Stimulated activated CD8-positive, alpha-beta memory T cell treated with anti-CD3 and anti-CD28 coated beads, Interleukin-4, amount 100 ng/mL, for 4 hours (primary cell): ENCODE measurements around the gene BSND.

Experiments used
- DNase-seq, 2 donors: peaks; one replicate each; pipeline ENCODE4 v3.0.0-alpha.2; 2020; ENCODE audit warnings: low read depth in 2 of 2, low spot score in 1 of 2

BSND gene

DNA sequence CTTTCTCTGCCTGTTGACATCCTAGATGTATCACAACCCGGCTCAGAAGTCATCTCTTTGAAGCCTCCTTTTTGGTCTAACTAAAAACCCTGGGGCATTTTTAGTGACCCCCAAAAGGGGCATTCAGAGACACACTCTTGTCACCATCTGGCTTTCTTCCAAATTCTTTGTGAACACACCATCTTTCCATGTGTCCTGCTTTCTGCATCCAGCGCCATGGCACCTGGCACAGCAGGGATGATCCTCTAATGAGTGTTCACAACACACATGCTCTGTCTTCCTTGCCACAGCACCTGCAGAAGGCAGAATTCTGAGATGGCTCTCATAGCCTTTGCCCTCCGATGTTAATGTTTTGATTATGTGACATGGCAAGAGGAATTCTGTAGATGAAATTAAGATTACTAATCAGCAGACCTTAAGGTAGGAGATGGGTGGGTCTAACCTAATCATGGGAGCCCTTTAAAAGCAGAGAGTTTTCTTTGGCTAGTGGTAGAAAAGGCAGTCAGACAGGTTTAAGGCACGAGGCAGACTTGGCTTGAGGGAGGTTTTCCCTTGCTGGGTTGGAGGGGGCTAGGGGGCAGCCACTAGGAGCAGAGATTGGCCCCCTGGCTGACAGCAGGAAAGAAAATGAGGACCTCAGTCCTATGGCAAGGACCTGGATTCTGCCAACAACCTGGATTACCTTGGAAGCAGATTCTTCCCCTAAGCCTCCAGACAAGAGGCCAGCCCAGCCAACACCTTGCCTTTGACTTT lies 23.2 kb upstream of the BSND start:
- no peak for DNase-seq

DNA sequence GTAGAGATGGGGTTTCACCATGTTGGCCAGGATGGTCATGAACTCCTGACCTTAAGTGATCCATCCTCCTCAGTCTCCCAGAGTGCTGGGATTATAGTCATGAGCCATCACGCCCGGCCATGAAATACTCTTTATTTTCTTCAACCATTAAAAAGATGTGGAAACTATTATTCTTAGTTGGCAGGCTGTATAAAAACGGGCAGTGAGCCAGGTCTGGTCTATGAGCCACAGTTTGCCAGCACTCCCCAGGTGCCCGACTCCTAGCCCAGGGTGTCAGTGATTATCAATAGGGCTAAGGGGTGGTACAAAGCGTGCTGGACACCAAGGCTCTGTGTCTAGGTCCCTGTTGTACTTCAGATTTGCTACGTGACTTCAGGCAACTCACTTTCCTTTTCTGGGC lies 22.0 kb upstream of the BSND start:
- DNase-seq, result no peak

DNA sequence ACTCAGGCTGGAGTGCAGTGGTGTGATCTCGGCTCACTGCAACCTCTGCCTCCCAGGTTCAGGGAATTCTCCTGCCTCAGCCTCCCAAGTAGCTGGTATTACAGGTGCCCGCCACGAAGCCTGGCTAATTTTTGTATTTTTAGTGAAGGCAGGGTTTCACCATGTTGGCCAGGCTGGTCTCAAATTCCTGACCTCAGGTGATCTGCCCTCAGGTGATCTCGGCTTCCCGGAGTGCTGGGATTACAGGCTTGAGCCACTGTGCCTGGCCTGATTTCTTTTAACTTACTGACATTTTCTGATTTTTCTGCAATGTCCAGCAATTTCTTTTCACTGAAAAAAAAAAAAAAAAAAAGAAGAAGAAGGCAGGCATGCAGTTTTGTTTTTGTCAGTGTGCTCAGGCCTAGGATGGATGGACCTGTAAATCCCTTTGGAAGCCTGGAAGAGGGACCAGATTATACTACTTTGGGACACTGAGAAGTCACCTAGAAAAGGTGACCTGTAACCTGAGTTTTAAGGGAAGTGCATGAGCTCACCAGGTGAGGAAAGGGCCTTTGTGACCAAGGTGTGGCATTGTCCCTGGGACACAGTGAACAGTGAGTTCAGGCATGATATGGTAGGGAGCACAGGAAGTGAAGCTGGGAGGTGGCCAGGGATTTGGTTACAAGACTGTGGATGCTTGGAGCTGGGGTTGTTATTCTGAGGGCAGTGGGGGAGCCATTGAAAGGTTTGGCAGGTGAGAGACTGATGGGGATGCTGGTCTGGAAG lies 21.0 kb upstream of the BSND start:
- no peak for DNase-seq

DNA sequence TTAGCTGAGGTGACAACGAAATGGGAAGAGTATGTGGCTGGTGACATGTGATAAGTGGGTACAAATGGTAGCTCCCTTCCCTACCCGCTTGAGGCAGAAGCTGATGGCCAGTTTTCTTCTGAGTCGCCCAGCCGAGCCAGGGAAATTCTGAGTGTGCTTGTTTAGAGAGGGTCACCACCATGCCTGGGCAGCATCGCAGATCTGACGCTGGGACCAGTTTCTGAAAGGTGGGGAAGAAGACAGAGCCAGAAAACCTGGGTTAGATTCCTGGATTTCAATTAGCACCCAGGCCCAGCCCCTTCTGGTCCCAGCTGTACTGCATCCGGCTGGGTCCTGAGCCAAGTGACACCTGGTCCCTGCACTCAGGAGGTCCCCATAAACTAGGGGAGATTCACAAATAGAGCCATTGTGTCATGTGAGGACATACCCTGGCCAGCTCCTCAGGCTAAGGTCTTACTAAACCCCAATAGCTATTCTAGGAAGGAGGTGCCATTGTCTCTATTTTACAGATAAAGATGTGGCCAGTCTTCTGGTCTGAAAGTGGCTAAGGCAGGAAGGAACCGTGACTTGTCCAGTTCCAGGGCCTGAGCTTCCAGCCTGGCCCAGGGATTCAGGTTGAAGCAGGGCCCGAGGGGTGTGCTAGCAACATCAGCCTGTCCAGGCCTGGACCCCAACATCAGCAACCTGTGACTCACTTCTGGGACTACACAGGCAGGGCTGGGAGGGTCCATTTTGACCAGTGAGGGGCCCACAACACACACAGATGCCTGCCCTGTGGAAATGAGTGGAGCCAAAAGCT lies 20.0 kb upstream of the BSND start:
- DNase-seq, result no peak

DNA sequence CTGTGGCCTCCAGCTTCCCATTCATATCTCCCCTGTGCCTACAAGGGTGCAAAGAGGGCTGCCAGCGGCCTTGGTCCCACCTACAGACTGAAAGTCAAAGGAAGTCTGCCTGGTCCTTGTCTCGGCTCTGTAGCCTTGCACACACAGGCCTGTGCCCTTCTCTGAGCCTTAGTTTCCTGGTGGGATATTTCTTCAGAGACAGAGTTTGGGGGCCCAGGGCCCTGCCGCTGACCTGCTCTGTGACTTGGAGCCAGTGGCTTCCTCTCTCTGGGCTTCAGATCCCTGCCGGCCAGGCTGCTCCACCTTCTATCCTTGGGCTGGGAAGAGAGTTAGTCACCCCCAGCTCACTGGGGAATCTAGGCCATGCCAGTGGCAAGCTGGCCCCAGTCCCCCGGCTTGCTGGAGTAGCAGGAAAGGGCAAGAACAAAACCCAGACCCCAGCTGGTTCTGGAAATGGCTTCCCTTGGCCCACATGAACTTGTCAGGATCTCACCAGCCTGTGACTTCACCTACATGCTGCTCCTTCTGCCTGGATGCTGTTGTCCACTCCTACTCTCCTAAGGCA lies 19.3 kb upstream of the BSND start:
- no peak for DNase-seq

DNA sequence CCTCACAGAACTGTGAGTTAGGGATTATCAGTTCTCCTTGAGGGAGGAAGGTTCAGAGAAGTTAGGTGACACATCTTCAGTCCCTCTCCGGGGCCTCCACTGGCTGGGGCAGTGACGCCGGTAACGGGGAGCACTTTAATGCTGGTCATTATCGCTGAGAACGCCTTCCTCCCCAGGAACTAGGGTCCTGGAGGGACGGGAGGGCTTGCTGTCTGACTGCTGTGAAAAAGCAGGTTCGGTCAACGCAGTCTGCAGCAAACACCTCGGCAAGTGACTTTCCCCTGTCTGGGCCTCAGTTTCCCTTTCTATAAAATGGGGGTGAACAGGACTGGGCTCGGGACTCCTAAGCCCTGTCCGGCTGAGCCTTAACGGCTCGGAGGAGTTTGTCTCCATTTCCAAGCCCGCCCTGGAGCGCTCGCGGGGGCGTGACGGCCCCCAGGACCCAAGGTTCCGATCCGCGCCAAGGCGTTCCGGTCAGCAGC lies 18.6 kb upstream of the BSND start:
- DNase-seq, result no peak

DNA sequence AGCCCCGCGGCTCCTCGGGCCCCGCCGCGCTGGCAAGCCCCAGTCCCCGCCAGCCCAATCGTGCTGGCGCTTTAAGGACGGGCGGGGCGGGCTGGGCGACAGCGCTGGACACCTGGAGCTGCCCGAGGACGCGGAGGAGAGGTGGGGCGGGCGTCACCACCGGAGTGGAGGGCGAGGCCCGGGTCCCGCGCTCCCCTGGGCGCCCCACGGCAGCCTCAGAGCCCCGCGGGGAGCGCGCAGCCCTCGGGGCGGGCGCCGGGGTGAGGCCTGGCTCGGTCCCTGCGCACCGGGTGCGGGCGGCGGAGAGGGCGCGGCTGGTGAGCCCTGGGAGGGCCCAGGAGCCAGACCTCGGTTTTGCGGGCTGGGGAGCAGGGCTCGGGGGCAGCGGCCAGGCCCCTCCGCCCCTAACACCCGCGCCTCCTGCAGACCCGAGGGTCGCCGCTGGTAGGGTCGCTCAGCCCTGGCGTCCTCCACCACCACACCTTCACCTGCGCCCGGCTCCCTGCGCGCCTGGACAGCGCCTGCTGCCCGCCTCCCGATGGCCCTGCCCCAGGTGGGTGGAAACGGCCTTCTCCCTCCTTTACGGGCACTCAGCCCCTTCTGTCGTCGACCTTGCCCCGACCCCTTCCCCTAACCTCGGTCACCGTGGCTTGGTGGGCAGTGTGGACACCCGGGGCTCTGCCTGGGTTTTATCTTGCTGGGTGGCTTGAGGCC lies 18.0 kb upstream of the BSND start, which contains the start of gene TMEM61:
TMEM61 (plus strand) TSS at position 101 of the 714 bp plus-strand sequence; CDS start at position 539, 438 bp downstream.
- no peak for DNase-seq

DNA sequence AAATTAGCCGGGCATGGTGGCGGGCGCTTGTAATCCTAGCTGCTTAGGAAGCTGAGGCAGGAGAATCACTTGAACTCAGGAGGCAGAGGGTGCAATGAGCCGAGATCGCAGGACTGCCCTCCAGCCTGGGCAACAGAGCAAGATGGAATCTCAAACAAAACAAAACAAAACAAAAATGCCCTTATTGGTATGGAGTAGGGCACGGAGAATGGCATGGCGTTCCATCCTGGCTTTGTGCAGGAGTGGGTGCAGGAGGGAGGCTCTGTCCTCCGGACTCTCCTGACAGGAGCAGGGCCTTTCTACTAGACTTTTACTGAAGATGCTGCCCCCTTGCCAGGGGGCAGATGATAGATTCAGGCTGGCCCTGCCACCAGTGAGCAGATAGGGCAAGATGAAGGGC lies 17.3 kb upstream of the BSND start:
- no peak for DNase-seq

DNA sequence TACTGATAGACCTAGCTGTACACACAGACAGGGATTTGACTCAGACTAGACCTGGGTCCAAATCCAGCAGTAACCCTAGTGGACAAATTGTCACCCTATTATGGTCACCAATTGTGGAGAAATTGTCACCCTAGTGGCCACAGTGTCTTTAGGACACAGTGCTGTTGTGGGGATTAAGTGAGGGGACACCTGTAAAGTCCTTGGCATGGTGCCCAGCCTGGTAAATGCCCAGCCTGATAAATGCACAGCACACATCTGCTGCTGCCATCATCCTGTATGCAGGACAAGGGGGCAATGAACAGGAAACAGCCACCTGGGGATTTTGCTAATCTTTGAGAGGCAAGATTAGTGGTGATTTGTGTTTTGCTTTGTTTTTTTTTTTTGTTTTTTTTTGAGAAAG lies 16.0 kb upstream of the BSND start:
- no peak for DNase-seq

DNA sequence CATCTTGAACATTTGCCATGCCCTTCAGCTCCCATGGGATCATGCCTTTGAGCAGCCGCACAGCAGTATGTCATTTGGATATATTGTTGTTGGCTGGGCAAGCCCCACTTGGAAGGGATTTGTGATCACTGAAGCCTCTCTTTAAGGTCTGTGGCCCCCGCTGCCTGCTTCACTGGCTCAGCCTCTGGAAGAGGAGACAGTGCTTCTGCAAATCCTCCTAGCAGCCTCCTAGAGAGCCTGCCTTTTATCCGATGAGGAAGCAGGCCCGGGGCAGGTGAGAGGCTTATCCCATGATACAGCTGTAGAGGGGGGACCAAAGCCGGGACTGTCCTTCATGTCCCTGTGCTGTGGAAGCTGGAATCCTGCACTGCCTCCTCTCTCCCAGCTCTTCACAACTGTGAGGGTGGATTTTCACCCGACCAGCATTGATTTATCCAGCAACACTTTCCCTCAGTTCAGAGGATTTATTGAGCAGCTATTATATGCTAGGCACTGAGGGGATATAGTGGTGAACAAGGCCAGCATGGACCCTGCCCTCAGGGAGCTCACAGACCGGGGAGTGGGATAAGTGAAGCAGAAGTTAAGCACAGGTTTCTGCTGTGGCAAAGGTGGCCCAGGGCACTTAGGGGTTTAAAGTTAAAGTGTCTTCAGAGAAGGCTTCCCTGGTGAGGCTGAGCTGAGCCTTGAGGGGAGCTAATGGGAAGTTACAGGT lies 14.4 kb upstream of the BSND start:
- no peak for DNase-seq

DNA sequence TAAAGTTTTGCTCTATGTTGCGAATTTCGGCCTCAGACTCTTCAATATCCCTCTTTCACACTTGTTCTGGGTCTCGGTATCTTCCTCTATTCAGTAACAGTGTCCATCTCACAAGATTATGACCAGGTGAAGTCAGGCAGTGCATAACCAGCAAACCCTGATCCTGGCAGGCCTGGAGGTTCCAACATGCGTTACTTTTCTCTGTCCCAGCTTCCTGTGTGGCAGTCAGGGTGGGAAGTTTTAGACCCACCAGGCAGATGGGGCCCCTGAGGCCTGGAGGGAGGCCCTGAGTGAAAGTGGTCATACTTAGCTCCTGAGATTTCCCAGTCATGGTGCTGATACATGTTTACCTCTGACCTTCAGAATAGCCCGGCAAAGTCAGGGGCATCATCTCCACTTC lies 13.2 kb upstream of the BSND start:
- no peak for DNase-seq

DNA sequence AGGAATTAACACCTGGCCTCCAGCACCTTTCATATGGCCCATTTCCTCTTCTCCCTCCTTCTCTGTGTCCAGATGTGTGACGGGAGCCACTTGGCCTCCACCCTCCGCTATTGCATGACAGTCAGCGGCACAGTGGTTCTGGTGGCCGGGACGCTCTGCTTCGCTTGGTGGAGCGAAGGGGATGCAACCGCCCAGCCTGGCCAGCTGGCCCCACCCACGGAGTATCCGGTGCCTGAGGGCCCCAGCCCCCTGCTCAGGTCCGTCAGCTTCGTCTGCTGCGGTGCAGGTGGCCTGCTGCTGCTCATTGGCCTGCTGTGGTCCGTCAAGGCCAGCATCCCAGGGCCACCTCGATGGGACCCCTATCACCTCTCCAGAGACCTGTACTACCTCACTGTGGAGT lies 12.7 kb upstream of the BSND start:
- DNase-seq, result no peak

DNA sequence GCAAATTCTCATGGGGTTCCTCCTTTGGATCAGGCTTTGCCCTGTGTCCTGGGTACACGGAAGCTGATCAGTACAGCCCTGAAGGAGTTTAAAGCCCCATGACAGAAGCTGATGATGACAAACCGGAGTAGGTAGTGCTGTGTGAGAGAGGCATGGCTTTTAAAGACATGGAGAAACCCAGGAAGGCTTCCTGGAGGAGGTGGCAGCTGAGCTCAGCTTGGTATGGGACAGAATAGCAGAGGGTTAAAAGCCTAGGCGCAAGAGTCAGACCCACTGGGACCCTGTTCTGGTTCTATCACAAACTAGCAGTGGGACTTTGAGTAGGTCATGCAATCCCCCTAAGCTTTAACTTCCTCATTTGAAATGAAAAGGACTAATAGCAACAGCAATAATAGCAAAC lies 12.2 kb upstream of the BSND start:
- no peak for DNase-seq

DNA sequence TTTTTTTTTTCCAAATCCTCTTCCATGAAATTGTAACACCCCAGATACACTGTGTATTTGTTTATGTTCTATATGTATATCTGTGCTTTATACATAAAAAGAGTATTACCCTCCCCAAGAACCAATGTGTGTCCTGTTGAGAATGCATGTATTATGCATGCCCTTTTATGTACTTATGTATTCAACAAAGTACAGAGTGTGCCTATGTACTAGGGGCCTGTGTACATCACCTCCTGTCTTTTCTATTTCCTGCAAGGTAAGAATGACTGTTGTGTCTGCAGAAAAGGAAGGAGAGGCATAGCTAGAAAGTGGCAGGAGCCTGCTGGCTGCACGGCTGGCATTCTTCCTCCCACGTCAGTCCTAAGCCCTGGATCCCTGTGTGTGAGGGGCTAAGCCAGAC lies 11.3 kb upstream of the BSND start:
- no peak for DNase-seq

DNA sequence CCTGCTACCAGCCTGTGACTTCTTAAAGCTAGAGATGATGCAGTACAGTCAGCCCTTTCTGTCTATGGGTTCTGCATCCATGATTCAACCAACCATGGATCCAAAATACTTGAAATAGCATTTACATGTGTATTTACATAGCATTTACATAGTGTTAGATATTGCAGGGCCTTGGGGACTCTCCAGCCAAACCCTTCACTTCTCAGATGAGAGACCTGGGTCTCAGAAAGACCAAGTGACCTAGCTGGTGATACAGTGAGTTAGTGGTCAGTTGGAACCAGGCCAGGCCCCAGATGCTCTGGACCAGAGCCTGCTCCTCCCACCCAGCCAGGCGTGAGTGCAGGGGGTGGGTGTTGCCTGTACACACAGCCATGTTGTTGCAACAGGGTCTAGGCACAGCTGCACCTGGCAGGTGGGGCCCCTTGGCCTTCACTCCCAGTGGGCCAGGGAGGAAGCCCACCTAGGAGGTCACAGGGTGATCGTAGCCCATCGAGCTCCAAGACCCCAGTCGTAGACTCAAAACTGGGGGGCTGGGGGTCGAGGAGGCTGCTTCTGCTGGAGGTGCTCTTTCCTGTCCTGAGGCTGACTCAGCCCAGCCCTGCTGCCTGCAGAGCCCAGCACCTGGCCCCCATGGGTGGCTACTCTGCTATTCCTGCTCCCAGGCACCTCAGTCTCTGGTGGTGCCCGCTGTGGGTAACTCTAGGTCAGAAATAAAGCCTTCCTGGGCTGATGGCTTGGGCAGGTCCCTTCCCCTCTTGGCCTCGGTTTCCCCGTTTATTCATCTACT lies 10.6 kb upstream of the BSND start:
- no peak for DNase-seq

DNA sequence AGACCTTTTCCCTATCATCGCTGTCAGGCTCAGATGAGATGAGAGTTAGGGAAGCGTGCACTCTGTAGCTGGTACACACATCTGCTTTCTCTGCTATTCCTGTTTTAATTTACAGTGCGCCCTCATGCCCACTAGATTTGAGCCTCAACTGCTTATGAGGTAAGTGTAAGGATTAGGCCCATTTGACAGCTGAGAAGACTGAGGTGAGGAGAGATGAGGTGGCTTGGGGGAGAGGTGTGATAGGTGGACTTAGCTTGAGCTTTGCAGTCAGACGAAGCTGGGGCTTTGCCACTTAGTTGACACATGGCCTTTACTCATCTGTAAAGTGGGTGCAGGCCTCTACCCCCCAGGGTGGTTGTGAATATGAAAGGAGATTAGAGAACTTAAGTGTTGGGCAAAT lies 9.8 kb upstream of the BSND start:
- no peak for DNase-seq

DNA sequence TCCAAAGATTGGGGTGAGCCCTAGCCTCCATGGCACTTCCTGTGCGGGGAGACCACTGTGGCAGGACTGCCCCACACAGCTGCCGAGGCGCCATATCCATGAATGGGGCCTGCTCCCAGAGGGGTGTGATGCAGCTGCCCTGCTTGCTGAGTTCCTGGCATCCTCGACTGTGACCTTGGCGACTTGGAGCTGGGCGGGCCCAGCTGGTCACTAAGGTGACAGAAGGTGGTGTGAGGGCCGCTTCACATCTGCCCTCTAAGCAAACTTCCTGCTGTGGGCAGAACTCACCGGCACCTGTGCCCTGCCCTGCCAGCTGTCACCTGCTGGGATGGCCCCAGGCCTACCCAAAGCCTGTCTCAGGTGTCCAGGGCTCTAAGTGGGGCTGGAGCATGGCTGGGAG lies 9.3 kb upstream of the BSND start:
- no peak for DNase-seq

DNA sequence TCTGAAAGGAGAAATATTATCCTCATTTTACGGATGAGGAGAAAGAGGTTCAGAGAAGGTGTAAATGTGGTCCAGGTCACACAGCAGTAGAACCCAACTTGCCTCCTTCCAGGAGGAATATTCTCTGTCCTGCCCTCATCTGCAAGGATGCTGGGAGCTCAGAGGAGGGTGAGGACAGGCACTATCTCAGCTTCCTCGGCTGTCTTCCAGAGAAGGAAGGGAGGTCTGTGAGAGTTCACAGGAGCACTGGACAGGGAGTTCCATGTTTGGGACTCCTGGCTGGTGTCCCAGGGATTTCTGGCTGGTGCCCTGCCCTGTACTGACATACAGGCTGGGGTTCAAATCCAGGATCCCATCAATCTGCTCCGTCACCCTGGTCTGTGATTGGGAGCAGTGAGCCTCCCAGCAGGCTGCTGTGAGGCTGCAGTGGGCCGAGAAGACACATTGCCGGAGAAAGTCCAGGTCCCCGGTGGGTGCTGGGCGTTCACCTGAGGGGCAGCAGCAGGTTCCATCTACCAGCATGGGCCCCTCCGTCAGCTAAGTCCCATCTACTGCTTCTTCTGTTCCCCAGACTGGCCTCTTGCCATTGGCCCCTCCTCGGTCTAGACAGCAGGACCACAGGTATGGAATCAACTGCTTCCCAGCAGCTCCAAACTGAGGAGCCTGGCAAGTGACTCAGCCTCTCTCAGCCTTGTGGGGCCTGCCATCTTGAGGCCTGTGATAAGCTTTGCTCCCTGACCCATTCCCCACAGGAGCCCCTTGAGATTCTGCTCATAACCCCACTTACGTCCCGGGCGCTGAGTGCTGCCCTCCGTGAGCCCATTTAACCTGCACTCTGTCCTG lies 8.5 kb upstream of the BSND start:
- DNase-seq, result no peak
